ENCODE data around the gene LEMD2.

Gene LEMD2

DNA sequence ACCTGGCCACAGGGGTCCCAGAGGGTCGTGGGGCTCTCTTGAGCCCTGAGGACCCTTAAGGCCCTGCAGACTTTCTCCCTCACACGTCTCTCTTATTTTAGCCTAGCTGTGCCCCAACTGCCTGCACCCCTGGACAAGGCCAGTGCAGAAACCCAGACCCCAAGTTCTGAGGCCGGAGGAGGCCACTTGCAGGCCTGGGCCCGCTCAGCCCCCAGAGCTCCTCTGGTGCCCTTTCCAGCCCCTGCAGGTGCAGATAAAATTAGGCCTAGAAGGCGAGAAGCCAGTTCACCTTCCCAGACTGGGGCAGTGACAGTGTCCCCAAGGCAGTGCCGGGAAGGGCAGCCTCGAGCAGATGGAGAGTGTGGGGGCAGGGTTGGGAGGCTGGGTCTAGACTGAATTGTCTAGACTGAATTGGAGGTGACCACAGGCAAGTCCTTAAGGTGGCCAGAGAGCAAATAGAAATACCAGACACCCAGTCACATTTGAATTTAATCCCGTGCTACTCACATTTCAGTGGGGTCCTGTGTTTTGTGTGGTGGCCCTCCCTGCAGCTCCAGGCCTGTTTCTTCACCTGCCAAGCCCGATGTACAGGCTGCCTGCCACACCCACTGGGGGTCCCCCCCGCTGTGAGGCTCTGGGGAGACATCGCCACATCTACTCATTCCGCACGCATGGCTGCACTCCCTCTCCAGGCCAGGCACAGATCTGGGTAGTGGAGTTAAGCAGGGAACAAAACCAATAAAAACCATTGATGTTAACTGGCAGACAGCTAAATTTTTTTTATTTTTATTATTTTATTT is 33.7 kb downstream of the LEMD2 start:
- Mint-ChIP-seq H3K4me1 (ENCODE audit: low read depth) (peaks cover 9% of the 10 kb centered on the region), H3K27ac (no peak overlapping the region)
- intact Hi-C loops (cut with micrococcal nuclease) = no loop called here

DNA sequence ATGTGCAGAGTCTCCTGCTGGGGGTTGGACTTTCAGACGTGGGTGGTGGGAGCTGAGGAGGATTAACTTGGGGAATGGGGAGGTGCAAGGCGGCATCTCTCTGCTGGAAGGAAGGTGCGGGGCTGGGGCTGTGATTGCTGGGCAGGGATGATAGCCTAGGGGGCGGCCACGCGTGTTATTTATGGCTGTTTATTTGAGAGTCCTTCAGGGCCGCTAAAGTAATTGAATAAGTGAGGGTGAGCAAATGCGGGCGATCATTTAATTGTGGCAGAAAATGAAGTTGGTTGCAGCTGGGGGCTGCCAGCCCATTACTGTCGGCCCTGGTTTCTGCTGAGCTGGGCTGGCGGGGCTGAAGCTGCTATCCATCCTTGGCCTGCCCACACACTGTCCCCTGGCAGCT is 34.7 kb downstream of the LEMD2 start:
- no peak overlapping the region for H3K27ac Mint-ChIP-seq
- peaks cover 3% of the 10 kb centered on the region for H3K27me3 Mint-ChIP-seq
- intact Hi-C loops (cut with micrococcal nuclease) = no loop called here
- no peaks in the 10 kb centered on the region for H3K9me3 Mint-ChIP-seq
- no peaks in the 10 kb centered on the region for H3K36me3 Mint-ChIP-seq (ENCODE audit: low read depth)
- no peak overlapping the region for H3K4me3 Mint-ChIP-seq
- H3K4me1 Mint-ChIP-seq (ENCODE audit: low read depth) = peaks cover 9% of the 10 kb centered on the region

More for the DNA sequence above, 33.7 kb downstream of the LEMD2 start:
- Mint-ChIP-seq H3K27me3 (peaks cover 3% of the 10 kb centered on the region), H3K9me3 (no peaks in the 10 kb centered on the region), H3K36me3 (ENCODE audit: low read depth) (no peaks in the 10 kb centered on the region), H3K4me3 (no peak overlapping the region)

DNA sequence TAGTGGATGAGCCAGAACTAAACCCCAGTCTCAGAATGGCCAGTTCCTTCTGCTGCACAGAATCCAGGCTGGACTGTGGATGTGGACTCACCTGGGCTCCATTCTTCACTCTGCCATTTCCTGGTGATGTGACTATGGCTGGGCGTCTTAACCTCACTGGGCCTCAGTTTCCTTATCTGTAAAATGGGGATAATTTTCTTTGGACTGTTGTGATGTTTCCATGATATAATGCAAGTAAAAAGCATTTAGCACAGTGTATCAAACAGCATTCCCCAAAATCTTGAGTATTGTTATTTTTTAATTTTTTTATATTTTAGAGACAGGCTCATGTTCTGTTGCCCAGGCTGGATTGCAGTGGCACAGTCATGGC is 36.3 kb downstream of the LEMD2 start:
- Mint-ChIP-seq H3K27ac (no peak overlapping the region), H3K9me3 (no peaks in the 10 kb centered on the region), H3K4me3 (no peak overlapping the region), H3K4me1 (ENCODE audit: low read depth) (peaks cover 9% of the 10 kb centered on the region), H3K36me3 (ENCODE audit: low read depth) (no peaks in the 10 kb centered on the region), H3K27me3 (peaks cover 3% of the 10 kb centered on the region)
- intact Hi-C loops (cut with micrococcal nuclease) = no loop called here

DNA sequence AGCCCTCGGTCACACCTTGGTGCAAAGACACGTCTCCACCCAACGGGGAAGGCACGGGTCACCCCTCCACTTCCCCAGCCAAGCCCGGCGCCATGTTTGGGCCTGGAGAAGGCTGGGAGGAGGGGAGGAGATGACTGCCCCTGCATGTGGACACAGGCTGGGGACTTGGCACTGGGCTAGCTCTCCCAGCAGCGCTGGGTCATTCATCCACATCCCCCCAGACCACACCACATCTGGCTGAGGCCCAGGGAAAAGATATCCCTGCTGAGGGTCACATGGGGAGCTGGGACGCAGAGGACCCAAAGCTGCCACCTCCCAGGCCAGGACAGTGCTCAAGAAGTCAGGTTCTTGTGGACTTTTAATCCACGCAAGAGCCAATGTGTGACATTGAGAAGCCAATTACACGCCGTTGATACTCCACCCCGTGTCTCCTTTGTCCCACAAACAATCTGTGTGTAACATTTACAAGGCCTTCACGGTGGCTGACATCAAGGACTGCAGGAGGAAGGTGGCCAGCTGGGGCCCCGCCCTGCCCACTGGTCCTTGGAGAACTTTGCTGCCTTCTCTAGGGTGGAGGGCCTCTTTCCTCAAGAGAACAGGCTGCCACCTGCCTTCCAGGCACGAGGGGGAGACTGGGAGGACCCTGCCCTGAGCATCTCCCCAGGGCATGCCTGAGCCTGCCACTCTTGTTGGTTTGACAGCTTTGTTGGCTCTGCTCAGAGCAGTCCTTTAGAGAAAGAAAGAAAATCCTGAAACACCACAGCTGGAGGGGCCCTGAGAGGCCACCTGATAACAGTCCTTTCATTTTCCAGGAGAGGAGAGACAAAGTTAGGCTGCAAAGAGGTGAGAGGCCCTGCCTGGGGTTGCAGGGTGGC is 36.9 kb downstream of the LEMD2 start:
- Mint-ChIP-seq H3K27me3 (peaks cover 3% of the 10 kb centered on the region), H3K27ac (no peak overlapping the region), H3K9me3 (no peaks in the 10 kb centered on the region), H3K36me3 (ENCODE audit: low read depth) (no peaks in the 10 kb centered on the region), H3K4me1 (ENCODE audit: low read depth) (peaks cover 9% of the 10 kb centered on the region), H3K4me3 (no peak overlapping the region)
- intact Hi-C loops (cut with micrococcal nuclease) = no loop called here

DNA sequence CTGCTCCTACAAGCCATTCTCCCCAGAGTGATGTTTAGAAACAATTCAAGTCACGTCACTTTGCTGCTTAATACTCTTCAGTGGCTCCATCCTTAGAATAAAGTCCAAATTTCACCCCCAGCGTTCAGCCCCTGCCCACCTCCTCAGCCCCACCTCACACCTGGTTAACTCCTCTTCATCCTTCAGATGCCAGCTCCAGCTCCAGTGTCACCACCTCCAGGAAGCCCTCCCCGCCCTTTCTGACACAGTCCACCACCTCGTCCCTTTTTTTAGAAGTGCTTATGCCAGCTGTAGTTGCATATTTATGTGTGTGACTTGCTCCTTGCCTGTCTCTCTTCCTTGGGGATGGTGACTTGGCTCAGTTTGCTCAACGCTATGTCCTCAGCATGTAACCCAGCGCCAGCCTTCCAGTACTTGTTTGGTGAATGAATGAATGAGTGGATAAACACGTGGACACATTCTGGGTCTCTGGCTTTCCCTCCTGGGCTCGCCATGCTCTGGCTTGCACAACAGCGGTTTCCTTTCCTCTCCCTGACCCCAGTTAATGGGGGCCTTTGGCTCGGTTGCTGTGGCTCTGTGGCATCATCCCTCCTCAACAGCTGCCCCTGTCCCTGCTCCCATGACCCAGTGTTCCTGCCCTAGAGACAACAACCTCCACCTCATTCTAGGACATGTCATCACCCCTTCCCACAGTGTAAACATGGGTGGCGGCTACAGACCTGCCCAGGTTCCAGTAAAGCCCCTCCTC is 38.5 kb downstream of the LEMD2 start:
- Mint-ChIP-seq H3K4me3 (no peak overlapping the region), H3K9me3 (no peaks in the 10 kb centered on the region), H3K27me3 (peaks cover 3% of the 10 kb centered on the region), H3K27ac (no peak overlapping the region), H3K36me3 (ENCODE audit: low read depth) (no peaks in the 10 kb centered on the region), H3K4me1 (ENCODE audit: low read depth) (peaks cover 9% of the 10 kb centered on the region)
- intact Hi-C loops (cut with micrococcal nuclease) = no loop called here

DNA sequence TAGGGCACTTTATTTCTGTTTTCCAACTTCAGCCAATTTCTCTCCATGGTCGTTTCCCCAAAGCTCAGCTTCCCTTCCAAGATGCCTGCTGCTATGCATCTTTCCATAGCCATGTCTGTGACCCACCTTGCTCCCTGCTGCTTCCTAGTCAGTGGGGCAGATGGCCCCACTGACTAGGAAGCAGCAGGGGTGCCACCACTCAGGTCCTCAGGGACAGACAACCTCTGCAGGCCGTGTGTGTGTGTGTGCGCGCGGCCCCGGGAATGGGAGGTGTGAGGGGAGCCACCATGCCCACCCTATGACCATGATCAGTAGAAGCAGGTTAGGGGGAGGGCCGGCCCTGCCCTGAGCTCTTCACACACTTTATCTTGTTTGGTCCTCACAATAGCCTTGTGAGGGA is 39.5 kb downstream of the LEMD2 start:
- intact Hi-C loops (cut with micrococcal nuclease) = no loop called here
- H3K36me3 Mint-ChIP-seq (ENCODE audit: low read depth) = no peaks in the 10 kb centered on the region
- no peak overlapping the region for H3K27ac Mint-ChIP-seq
- peaks cover 3% of the 10 kb centered on the region for H3K27me3 Mint-ChIP-seq
- H3K9me3 Mint-ChIP-seq = no peaks in the 10 kb centered on the region
- no peak overlapping the region for H3K4me3 Mint-ChIP-seq
- H3K4me1 Mint-ChIP-seq (ENCODE audit: low read depth) = peaks cover 10% of the 10 kb centered on the region

DNA sequence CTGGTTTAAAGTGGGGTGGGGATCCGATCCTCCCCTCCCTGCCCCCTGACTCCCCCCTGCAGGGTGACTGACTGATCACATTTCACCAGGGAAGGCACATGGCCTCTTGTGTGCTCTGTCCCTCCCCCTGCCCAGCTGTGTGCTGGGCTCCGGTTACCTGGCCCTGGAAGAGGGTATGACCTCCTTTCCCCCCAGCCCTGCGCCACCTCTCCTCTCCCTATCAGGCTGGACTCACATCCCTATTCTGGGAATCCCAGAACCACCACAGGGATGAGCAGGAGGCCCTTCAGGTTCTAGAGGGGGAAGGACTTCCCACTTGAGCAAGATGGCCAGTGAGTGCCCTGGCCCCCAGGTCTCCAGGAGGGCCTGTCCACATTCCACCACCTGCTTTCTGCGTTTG is 40.1 kb downstream of the LEMD2 start:
- peaks cover 8% of the 10 kb centered on the region for H3K27me3 Mint-ChIP-seq
- peaks cover 14% of the 10 kb centered on the region for H3K4me1 Mint-ChIP-seq (ENCODE audit: low read depth)

DNA sequence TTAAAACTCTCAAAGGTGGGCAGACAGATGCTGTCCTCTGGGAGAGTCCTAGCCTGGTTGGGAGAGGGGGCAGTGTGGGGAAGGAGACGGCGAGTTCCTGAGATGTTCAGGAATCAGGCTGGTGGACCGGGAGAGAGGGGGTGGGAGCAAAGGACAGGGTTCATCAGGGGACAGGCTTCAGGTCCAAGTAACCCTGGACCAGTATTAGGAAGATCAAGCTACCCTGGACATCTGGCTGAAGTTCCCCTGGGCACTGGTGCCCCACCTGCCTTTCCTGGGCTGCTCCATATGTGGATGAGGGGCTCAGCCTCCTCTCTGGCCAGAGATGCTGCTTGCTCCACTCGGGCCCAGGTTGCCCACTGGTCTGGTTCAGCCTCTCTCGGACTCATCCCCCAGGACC is 41.1 kb downstream of the LEMD2 start:
- Mint-ChIP-seq H3K27me3 (peaks cover 12% of the 10 kb centered on the region), H3K9me3 (no peaks in the 10 kb centered on the region), H3K36me3 (ENCODE audit: low read depth) (no peaks in the 10 kb centered on the region), H3K27ac (no peak overlapping the region), H3K4me3 (no peak overlapping the region), H3K4me1 (ENCODE audit: low read depth) (peaks cover 14% of the 10 kb centered on the region)
- intact Hi-C loops (cut with micrococcal nuclease) = no loop called here

More for the DNA sequence above, 40.1 kb downstream of the LEMD2 start:
- Mint-ChIP-seq H3K4me3 (no peak overlapping the region), H3K27ac (no peak overlapping the region), H3K36me3 (ENCODE audit: low read depth) (no peaks in the 10 kb centered on the region), H3K9me3 (no peaks in the 10 kb centered on the region)
- intact Hi-C loops (cut with micrococcal nuclease) = no loop called here

DNA sequence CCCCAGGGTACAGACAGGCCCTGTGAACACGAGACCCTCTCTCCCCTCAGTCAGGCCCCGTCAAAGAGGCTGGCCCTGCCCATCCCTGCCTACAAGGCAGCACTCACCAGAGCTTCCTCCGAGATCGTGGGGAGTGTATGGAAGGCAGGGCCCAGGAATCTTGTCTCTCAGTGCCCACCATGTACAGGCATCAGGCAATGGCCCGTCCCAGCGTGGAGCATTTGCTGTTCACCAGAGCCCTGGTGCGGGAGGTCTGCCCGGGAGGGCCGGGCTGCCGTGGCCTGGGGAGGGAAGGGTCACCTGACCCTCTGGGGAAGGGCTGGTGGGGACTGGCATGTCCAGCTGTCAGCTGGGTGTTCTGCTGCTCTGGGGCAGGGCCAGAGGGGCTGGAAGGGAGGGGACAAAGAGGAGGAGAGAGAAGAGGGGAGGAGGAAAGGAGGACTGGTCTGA is 42.3 kb downstream of the LEMD2 start, which contains the start of gene IP6K3:
Gene IP6K3, minus strand, starts transcription at position 255 of the 450 bp plus-strand sequence. CDS start 11,429 bp downstream, outside the sequence.
- H3K9me3 Mint-ChIP-seq = no peaks in the 10 kb centered on the region
- no peaks in the 10 kb centered on the region for H3K36me3 Mint-ChIP-seq (ENCODE audit: low read depth)
- intact Hi-C loops (cut with micrococcal nuclease) = no loop called here
- H3K27ac Mint-ChIP-seq = no peak within 1 kb of the TSS
- peaks cover 15% of the 10 kb centered on the region for H3K27me3 Mint-ChIP-seq
- H3K4me1 Mint-ChIP-seq (ENCODE audit: low read depth) = peaks cover 14% of the 10 kb centered on the region
- no peak within 1 kb of the TSS for H3K4me3 Mint-ChIP-seq

DNA sequence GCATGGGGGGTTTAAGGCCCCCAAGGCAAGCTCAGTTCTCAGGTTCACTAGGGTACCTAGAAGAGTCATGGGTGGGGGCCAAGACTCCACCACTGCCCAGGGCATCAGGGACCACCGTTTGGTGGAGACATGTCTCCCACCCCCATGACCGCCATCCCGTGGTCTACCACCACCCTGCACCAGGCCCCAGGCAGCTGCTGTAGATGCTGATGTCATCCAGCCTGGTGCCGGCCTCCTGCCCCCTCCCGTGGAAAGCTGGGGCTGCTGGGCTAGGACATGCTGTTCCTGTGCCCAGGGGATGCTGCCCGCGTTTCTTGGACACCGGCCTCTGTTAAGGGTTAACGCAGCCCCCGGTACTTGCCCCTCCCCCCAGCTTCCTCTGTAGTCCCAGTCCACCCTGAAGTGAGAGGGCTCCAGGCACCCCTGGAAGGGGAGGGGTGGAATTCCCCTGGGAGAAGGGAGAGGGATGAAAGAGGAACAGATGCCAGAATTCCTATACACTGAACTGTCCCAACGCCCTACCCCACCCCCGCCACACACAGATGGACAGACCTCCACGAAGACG is 42.8 kb downstream of the LEMD2 start:
- no peaks in the 10 kb centered on the region for H3K9me3 Mint-ChIP-seq
- intact Hi-C loops (cut with micrococcal nuclease) = no loop called here
- H3K4me1 Mint-ChIP-seq (ENCODE audit: low read depth) = peaks cover 12% of the 10 kb centered on the region
- H3K27ac Mint-ChIP-seq = no peak overlapping the region
- H3K4me3 Mint-ChIP-seq = no peak overlapping the region
- peaks cover 15% of the 10 kb centered on the region for H3K27me3 Mint-ChIP-seq
- H3K36me3 Mint-ChIP-seq (ENCODE audit: low read depth) = no peaks in the 10 kb centered on the region

DNA sequence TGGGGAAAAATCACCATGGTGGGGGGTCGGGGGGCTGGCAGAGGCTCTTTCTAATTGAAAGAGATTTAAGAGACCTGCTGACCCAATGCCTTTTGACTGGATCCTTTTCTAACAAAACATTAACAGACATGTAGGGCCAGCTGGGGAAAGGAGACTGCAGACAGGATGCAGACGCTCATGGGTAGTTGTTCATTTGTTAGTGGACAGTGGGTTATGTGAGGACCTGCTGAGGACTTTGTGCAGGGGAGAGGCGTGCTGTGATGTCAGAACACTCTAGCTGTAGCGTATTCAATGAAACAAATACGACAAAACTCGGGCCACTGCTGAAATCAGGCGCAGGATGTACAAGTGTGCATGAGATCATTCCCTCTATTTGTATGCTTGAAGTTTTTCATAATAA is 43.4 kb downstream of the LEMD2 start:
- Mint-ChIP-seq H3K36me3 (ENCODE audit: low read depth) (no peaks in the 10 kb centered on the region), H3K27me3 (peaks cover 11% of the 10 kb centered on the region), H3K9me3 (no peaks in the 10 kb centered on the region), H3K4me3 (no peak overlapping the region), H3K27ac (no peak overlapping the region), H3K4me1 (ENCODE audit: low read depth) (peaks cover 7% of the 10 kb centered on the region)
- intact Hi-C loops (cut with micrococcal nuclease) = no loop called here

DNA sequence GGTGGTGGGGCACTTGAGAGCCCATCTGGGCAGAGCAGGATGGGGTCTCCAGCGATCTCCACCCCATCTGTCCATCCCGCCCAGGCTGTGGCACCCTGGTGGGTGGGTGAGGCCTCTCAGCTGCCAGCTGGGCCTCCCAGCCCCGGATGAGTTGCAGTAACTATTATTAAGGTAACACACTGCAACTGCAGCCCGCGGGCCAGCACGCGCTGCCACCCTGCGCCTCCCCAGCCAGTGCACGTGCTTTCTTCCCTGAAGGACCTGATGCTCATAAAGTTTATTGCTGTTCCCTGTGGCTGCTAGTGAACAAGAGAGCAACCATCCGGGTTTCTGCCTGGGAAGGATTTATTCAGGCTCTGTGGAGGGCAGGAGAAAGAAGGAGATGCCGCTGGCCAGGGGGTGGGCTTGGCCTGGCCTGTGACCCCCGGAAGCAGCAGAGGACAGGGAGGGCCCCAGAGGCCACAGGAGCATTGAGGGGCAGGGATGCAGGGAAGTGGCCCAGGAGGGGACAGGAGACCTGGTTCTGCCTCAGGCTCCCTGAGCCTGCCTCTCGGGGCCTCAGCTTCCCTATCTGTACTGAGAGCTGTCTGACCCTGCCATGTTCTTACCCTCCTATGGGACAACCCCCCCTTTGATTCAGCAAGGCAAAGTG is 43.9 kb downstream of the LEMD2 start:
- Mint-ChIP-seq H3K27ac (no peak overlapping the region), H3K4me3 (no peak overlapping the region), H3K36me3 (ENCODE audit: low read depth) (no peaks in the 10 kb centered on the region), H3K27me3 (peaks cover 11% of the 10 kb centered on the region), H3K9me3 (no peaks in the 10 kb centered on the region), H3K4me1 (ENCODE audit: low read depth) (peaks cover 10% of the 10 kb centered on the region)
- intact Hi-C loops (cut with micrococcal nuclease) = loop anchor here (1.0 kb wide), 1 partner anchor 409 kb away; no protein-coding TSS in a partner anchor

Data from dendritic cell treated with granulocyte-macrophage colony-stimulating factor and Interleukin-4, amounts not matched to agents 40 ng/mL and 50 ng/mL, for 4 days (primary cell).